HG02759 (cell line): Measurements from ENCODE around the gene AKNAD1.
"Not testable (repeated sequence)": the region's sequence is repeated elsewhere in the genome, so short reads cannot be mapped to it uniquely, and the experiment has no call there.

Source experiments
- ATAC-seq: cut with Tn5 transposase; IDR thresholded peaks from one replicate; pipeline ENCODE4 v1.9.1; 2021; ENCODE audit warnings: mild to moderate bottlenecking, moderate library complexity; ENCODE audit not compliant: unreplicated experiment

The AKNAD1 gene

GRCh38 chr1:108856994-108857393 lies at the start of gene AKNAD1:
Gene AKNAD1 (minus strand): TSS chr1:108857094. CDS start chr1:108852664, 4,430 bp downstream.
- ATAC-seq = no peak

GRCh38 chr1:108901106-108901505 lies 44.2 kb upstream of the AKNAD1 start:
- ATAC-seq = no peak

GRCh38 chr1:108897865-108898720 lies 41.2 kb upstream of the AKNAD1 start:
- ATAC-seq = peak; percentile 64

GRCh38 chr1:108896146-108897145 lies 39.6 kb upstream of the AKNAD1 start:
- ATAC-seq = no peak

GRCh38 chr1:108893141-108893530 lies 36.2 kb upstream of the AKNAD1 start:
- no peak for ATAC-seq

GRCh38 chr1:108892356-108893140 lies 35.7 kb upstream of the AKNAD1 start:
- ATAC-seq = no peak

- no peak for ATAC-seq
Observed at GRCh38 chr1:108889706-108890384, 33.0 kb upstream of the AKNAD1 start.

GRCh38 chr1:108889006-108889645 lies 32.2 kb upstream of the AKNAD1 start:
- ATAC-seq = not testable (repeated sequence)

GRCh38 chr1:108886292-108886691 lies 29.4 kb upstream of the AKNAD1 start:
- ATAC-seq = no peak

- ATAC-seq = no peak
Observed at GRCh38 chr1:108884968-108885367, 28.1 kb upstream of the AKNAD1 start.

- ATAC-seq = no peak
Observed at GRCh38 chr1:108882837-108883236, 25.9 kb upstream of the AKNAD1 start.

GRCh38 chr1:108881369-108881768 lies 24.5 kb upstream of the AKNAD1 start:
- ATAC-seq = no peak

GRCh38 chr1:108880850-108881249 lies 24.0 kb upstream of the AKNAD1 start:
- ATAC-seq = no peak

GRCh38 chr1:108878678-108879077 lies 21.8 kb upstream of the AKNAD1 start:
- ATAC-seq = no peak

- no peak for ATAC-seq
Observed at GRCh38 chr1:108878160-108878469, 21.2 kb upstream of the AKNAD1 start.

- no peak for ATAC-seq
Observed at GRCh38 chr1:108877348-108878159, 20.7 kb upstream of the AKNAD1 start.

- no peak for ATAC-seq
Observed at GRCh38 chr1:108871050-108871724, 14.3 kb upstream of the AKNAD1 start.

- ATAC-seq = no peak
Observed at GRCh38 chr1:108865316-108865910, 8.5 kb upstream of the AKNAD1 start.
